SK-N-SH (cell line): ENCODE data around the gene FDXACB1. TPM values are rescaled to one million over a fixed set of nuclear protein-coding genes. Genes with fewer than 3 reads are reported as not detected.

Source experiments
- CTCF ChIA-PET: fragments of 300-600, 350-600 bp; formaldehyde crosslinking; extraction: SDS; loops from one replicate; lab custom pipeline; 2021; lab: Yijun Ruan, JAX
- POLR2A ChIA-PET: fragments of 350-600 bp; sonication (Branson Sonifier 250); formaldehyde crosslinking; extraction: SDS; loops from one replicate; lab custom pipeline; 2020; ENCODE audit warnings: antibody characterized with exemption, inconsistent platforms; lab: Yijun Ruan, JAX
- DNase-seq: peaks from one replicate; pipeline ENCODE4 v3.0.0; 2012
- H2AFZ ChIP-seq: fragments of 200-600 bp; sonication (generic); 2 replicates; pipeline ENCODE4 v1.8.1; 2016; ENCODE audit warnings: antibody characterized with exemption, mild to moderate bottlenecking, low read depth
- H3F3A ChIP-seq: fragments of 200-600 bp; sonication (generic); replicated peaks from 2 replicates; pipeline ENCODE3; 2016; ENCODE audit warnings: antibody characterized with exemption, mild to moderate bottlenecking; ENCODE audit not compliant: insufficient read depth
- H3K27ac ChIP-seq, 2 experiments: fragments of 200-500 bp in 1 of 2; fragments of 200-600 bp in 1 of 2; sonication (Bioruptor generic) in 1 of 2; sonication (generic), shearing (Covaris generic) in 1 of 2; 2 replicates each; pipeline versions ENCODE4 v1.5.1 to v1.6.1; 2014 to 2016; ENCODE audit warnings: low read depth in 2 of 2, inconsistent platforms in 1 of 2, low read length in 1 of 2, mild to moderate bottlenecking in 1 of 2, mixed read lengths in 1 of 2
- H3K27me3 ChIP-seq: fragments of 200-600 bp; sonication (generic), shearing (Covaris generic); 2 replicates; pipeline ENCODE4 v1.6.1; 2016; ENCODE audit warnings: mixed run types; ENCODE audit not compliant: insufficient read depth
- H3K36me3 ChIP-seq, 2 experiments: fragments of 200-500 bp in 1 of 2; fragments of 200-600 bp in 1 of 2; sonication (Bioruptor generic) in 1 of 2; sonication (generic) in 1 of 2; replicated peaks in 1 of 2; 2 replicates each; pipeline versions ENCODE3 to v1.5.1; 2014 to 2016; ENCODE audit warnings: low read length in 1 of 2, mild to moderate bottlenecking in 1 of 2; ENCODE audit not compliant: insufficient read depth in 2 of 2, control insufficient read depth in 1 of 2
- H3K4me1 ChIP-seq, 2 experiments: fragments of 200-500 bp in 1 of 2; fragments of 200-600 bp in 1 of 2; sonication (Bioruptor generic) in 1 of 2; sonication (generic), shearing (Covaris generic) in 1 of 2; 2 replicates each; pipeline versions ENCODE4 v1.5.1 to v1.6.1; 2014 to 2016; ENCODE audit warnings: low read depth in 1 of 2, low read length in 1 of 2, mixed run types in 1 of 2; ENCODE audit not compliant: insufficient read depth in 2 of 2, control insufficient read depth in 1 of 2
- H3K4me2 ChIP-seq: fragments of 200-600 bp; sonication (generic), shearing (Covaris generic); 2 replicates; pipeline ENCODE4 v1.6.1; 2017; ENCODE audit warnings: mixed run types
- H3K4me3 ChIP-seq, 2 experiments: fragments of 200-500 bp in 1 of 2; fragments of 200-600 bp in 1 of 2; sonication (Bioruptor generic) in 1 of 2; sonication (generic), shearing (Covaris generic) in 1 of 2; 2 replicates each; pipeline versions ENCODE4 v1.5.1 to v1.8.1; 2014 to 2016; ENCODE audit warnings: low read depth in 2 of 2, inconsistent platforms in 1 of 2, low read length in 1 of 2, mild to moderate bottlenecking in 1 of 2, mixed read lengths in 1 of 2, moderate library complexity in 1 of 2
- H3K79me2 ChIP-seq: fragments of 200-600 bp; sonication (generic); 2 replicates; pipeline ENCODE4 v1.8.1; 2017; ENCODE audit warnings: mild to moderate bottlenecking; ENCODE audit not compliant: insufficient read depth
- H3K9ac ChIP-seq: fragments of 200-600 bp; sonication (generic); 2 replicates; pipeline ENCODE4 v1.6.1; 2017; ENCODE audit warnings: mixed run types
- H3K9me2 ChIP-seq: fragments of 200-600 bp; sonication (generic); 2 replicates; pipeline ENCODE4 v1.6.1; 2017; ENCODE audit warnings: mixed run types
- H3K9me3 ChIP-seq: fragments of 200-600 bp; sonication (generic); 2 replicates; pipeline ENCODE4 v1.6.1; 2017; ENCODE audit warnings: mixed run types, mild to moderate bottlenecking, moderate library complexity
- H4K20me1 ChIP-seq: fragments of 200-600 bp; sonication (generic); 2 replicates; pipeline ENCODE4 v1.6.1; 2017; ENCODE audit warnings: mild to moderate bottlenecking, mixed run types; ENCODE audit not compliant: insufficient read depth
- CHD2 ChIP-seq: fragments of 150-350 bp; IDR thresholded peaks from 2 replicates; pipeline ENCODE4 v1.6.1; 2018; ENCODE audit warnings: low read length; ENCODE audit not compliant: partially characterized antibody
- ELF1 ChIP-seq: IDR thresholded peaks from 2 replicates; pipeline ENCODE4 v1.4.0; 2012
- EP300 ChIP-seq, 2 experiments: IDR thresholded peaks; 2 replicates each; pipeline versions ENCODE4 v1.4.0 to v1.6.1; 2012; ENCODE audit warnings: borderline replicate concordance in 1 of 2, low read depth in 1 of 2, low read length in 1 of 2
- EZH2phosphoT487 ChIP-seq: fragments of 200-600 bp; sonication (generic); IDR thresholded peaks from 2 replicates; pipeline ENCODE4 v1.6.1; 2017; ENCODE audit warnings: low read depth, mixed run types, mild to moderate bottlenecking, antibody characterized with exemption, moderate library complexity, borderline replicate concordance
- FOXM1 ChIP-seq: IDR thresholded peaks from 2 replicates; pipeline ENCODE4 v1.4.0; 2012; ENCODE audit warnings: low read depth, mild to moderate bottlenecking
- GATA2 ChIP-seq: sonication (generic); formaldehyde crosslinking; IDR thresholded peaks from 2 replicates; pipeline ENCODE4 v1.5.0; 2020; ENCODE audit warnings: mild to moderate bottlenecking, missing genetic modification reagents
- NRF1 ChIP-seq: IDR thresholded peaks from 2 replicates; pipeline ENCODE4 v1.6.1; 2012; ENCODE audit warnings: low read depth, mild to moderate bottlenecking, low read length
- RAD21 ChIP-seq: IDR thresholded peaks from 2 replicates; pipeline ENCODE4 v1.6.1; 2012; ENCODE audit warnings: mild to moderate bottlenecking, low read length
- TCF12 ChIP-seq: IDR thresholded peaks from 2 replicates; pipeline ENCODE4 v1.4.0; 2012
- TEAD4 ChIP-seq: IDR thresholded peaks from 2 replicates; pipeline ENCODE4 v1.4.0; 2012; ENCODE audit warnings: mild to moderate bottlenecking, borderline replicate concordance; ENCODE audit not compliant: insufficient read depth
- YY1 ChIP-seq: IDR thresholded peaks from 2 replicates; pipeline ENCODE4 v1.4.0; 2012; ENCODE audit warnings: low read depth, mild to moderate bottlenecking
- WGBS: methylation state at CpG from one replicate; pipeline ENCODE4 v1.1.6; 2017; ENCODE audit warnings: low lambda C conversion rate; 5-methylcytosine and 5-hydroxymethylcytosine counted together
- polyA plus RNA-seq, 3 experiments: library from polyadenylated mRNA; depleted of rRNA; stranded (reverse); fragments of >200 nt; gene quantifications; 2 replicates each; pipeline ENCODE4 v1.2.3, GENCODE V29; 2012
- TF ChIP-seq, protein P1 (sequence below): IDR thresholded peaks from 2 replicates; pipeline ENCODE4 v1.6.1; 2012; ENCODE audit warnings: mild to moderate bottlenecking, low read depth, low read length, moderate library complexity
- TF ChIP-seq, protein P2 (sequence below): IDR thresholded peaks from 2 replicates; pipeline ENCODE4; 2012
- TF ChIP-seq, protein P3 (sequence below): fragments of 150-350 bp; IDR thresholded peaks from 2 replicates; pipeline ENCODE4 v1.6.1; 2017; ENCODE audit warnings: antibody characterized with exemption, low read length, low read depth, borderline replicate concordance

Gene FDXACB1
- polyA plus RNA-seq, 1 of the 3 experiments (the other 2 are of a cell fraction), result 2.8 TPM

DNA sequence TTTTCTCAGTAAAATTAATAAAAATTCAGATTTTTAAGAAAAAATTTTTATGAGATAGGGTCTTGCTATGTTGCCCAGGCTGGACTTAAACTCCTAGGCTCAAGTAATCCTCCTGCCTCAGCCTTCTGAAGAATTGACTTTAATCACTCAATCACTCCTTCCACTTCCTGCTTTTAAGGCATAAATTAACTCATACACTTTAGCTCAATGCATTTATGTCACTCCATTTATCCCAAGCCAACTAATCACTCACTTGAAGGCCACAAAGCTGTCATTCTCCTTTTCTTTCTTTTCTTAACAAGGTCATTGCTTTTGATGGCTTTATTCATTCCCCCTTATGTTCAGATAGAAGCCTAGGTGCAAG is 8.5 kb downstream of the FDXACB1 start (continued):
- no peak for TF ChIP-seq TEAD4
- TF ChIP-seq, protein P1, sequence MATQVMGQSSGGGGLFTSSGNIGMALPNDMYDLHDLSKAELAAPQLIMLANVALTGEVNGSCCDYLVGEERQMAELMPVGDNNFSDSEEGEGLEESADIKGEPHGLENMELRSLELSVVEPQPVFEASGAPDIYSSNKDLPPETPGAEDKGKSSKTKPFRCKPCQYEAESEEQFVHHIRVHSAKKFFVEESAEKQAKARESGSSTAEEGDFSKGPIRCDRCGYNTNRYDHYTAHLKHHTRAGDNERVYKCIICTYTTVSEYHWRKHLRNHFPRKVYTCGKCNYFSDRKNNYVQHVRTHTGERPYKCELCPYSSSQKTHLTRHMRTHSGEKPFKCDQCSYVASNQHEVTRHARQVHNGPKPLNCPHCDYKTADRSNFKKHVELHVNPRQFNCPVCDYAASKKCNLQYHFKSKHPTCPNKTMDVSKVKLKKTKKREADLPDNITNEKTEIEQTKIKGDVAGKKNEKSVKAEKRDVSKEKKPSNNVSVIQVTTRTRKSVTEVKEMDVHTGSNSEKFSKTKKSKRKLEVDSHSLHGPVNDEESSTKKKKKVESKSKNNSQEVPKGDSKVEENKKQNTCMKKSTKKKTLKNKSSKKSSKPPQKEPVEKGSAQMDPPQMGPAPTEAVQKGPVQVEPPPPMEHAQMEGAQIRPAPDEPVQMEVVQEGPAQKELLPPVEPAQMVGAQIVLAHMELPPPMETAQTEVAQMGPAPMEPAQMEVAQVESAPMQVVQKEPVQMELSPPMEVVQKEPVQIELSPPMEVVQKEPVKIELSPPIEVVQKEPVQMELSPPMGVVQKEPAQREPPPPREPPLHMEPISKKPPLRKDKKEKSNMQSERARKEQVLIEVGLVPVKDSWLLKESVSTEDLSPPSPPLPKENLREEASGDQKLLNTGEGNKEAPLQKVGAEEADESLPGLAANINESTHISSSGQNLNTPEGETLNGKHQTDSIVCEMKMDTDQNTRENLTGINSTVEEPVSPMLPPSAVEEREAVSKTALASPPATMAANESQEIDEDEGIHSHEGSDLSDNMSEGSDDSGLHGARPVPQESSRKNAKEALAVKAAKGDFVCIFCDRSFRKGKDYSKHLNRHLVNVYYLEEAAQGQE, result no peak
- TF ChIP-seq RAD21, result no peak

DNA sequence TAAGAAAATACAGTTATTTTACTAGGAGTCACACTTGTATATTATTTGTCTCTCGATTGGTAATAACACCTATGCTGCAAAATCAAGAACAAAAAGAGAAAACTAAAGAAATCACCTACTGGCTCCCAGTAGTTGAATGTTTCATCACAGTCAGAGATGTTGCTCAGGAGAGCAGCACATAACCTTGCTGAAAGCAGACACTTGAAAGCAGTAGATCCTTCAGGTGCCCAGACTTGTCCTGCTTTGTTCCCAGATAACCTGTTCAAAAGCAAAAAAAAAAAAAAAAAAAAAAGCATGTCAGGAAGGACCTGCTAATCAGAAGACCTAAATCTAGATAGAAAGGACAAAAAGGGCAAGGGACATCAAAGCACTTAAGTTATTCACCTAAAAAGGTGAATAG is 8.9 kb downstream of the FDXACB1 start:
- peaks cover 28 to 29% of the 10 kb centered on the region in 2 experiments for H3K36me3 ChIP-seq
- H3K27me3 ChIP-seq, result no peaks in the 10 kb centered on the region
- WGBS, result 75% methylated on average over 1 of the region's 1 CpG
- POLR2A ChIA-PET, result interaction anchor here (1.2 to 1.7 kb wide), 3 partner anchors 10 to 57 kb away, joined by 3 to 9 read pairs (median 6); no protein-coding TSS in a partner anchor
- TF ChIP-seq NRF1 (no peak), EP300 (IDR thresholded peaks at IDR 0.05; ENCODE audit: borderline replicate concordance in 1 of 2, low read depth in 1 of 2, low read length in 1 of 2) (no peak)
- TF ChIP-seq, protein P2, sequence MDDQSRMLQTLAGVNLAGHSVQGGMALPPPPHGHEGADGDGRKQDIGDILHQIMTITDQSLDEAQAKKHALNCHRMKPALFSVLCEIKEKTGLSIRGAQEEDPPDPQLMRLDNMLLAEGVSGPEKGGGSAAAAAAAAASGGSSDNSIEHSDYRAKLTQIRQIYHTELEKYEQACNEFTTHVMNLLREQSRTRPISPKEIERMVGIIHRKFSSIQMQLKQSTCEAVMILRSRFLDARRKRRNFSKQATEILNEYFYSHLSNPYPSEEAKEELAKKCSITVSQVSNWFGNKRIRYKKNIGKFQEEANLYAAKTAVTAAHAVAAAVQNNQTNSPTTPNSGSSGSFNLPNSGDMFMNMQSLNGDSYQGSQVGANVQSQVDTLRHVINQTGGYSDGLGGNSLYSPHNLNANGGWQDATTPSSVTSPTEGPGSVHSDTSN, result no peak
- H3K4me3 ChIP-seq, result peak overlapping the region in 1 of 2 experiments; percentile 81; a peak in 1 of 4 replicates
- no peak overlapping the region for H2AFZ ChIP-seq
- CTCF ChIA-PET, result interaction anchor here (0.7 to 1.5 kb wide), 6 partner anchors 12 to 265 kb away, joined by 3 to 6 read pairs (median 3); no protein-coding TSS in a partner anchor
- H3K9me2 ChIP-seq, result no peaks in the 10 kb centered on the region
- DNase-seq, result no peak
- no peaks in the 10 kb centered on the region for H4K20me1 ChIP-seq
- peaks cover 3% of the 10 kb centered on the region for H3F3A ChIP-seq
- peaks cover 0 to 6% of the 10 kb centered on the region in 2 experiments; a peak in 3 of 4 replicates for H3K4me1 ChIP-seq
- peak overlapping the region; percentile 85; the same call in 1 of the 2 replicates for H3K4me2 ChIP-seq
- no peak overlapping the region for H3K9ac ChIP-seq
- H3K79me2 ChIP-seq, result peaks cover 18% of the 10 kb centered on the region
- 0 out of 4 replicates have a peak overlapping the region, but pooled peaks of 1 of the 2 experiments have one; percentile 81 for H3K27ac ChIP-seq
- no peaks in the 10 kb centered on the region for H3K9me3 ChIP-seq

DNA sequence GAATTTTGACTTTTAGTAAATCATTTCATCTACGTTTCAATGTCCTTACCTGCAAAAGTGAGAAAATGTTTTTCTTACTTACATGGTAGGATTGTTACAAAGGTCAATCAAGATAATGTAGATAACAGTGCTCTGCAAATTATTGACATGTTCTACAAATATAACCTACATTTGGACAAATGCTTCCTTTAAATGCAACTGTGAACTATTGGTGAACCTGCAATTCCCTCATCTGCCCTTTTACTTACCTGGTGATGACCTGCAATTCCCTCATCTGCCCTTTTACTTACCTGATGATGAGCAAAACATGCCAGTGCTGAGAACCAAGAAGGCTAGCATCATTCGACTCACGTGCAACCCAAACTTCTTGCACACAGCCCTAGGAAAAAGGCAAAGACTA is 18.7 kb downstream of the FDXACB1 start:
- Histone ChIP-seq H4K20me1 (no peaks in the 10 kb centered on the region), H3K27ac (no peak overlapping the region), H3K36me3 (peaks cover 44 to 50% of the 10 kb centered on the region in 2 experiments), H3K4me2 (no peak overlapping the region), H3K4me1 (no peaks in the 10 kb centered on the region), H3K9me2 (no peaks in the 10 kb centered on the region), H2AFZ (no peak overlapping the region), H3F3A (no peaks in the 10 kb centered on the region), H3K27me3 (no peaks in the 10 kb centered on the region), H3K79me2 (no peaks in the 10 kb centered on the region), H3K9me3 (no peaks in the 10 kb centered on the region), H3K9ac (no peak overlapping the region), H3K4me3 (no peak overlapping the region)
- ChIA-PET CTCF (interaction anchor here (0.6 kb wide), 1 partner anchor 130 kb away, joined by 3 read pairs; no protein-coding TSS in a partner anchor), POLR2A (no interaction called here)
- no peak for DNase-seq
- no peak for TF ChIP-seq GATA2 (CRISPR knock-in tag)
- no peak for TF ChIP-seq ELF1
- TF ChIP-seq, protein P3, sequence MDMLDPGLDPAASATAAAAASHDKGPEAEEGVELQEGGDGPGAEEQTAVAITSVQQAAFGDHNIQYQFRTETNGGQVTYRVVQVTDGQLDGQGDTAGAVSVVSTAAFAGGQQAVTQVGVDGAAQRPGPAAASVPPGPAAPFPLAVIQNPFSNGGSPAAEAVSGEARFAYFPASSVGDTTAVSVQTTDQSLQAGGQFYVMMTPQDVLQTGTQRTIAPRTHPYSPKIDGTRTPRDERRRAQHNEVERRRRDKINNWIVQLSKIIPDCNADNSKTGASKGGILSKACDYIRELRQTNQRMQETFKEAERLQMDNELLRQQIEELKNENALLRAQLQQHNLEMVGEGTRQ, result no peak
- TF ChIP-seq TEAD4, result no peak
- TF ChIP-seq EZH2phosphoT487, result no peak
- TF ChIP-seq TCF12, result no peak
- TF ChIP-seq EP300 (IDR thresholded peaks at IDR 0.05; ENCODE audit: borderline replicate concordance in 1 of 2, low read depth in 1 of 2, low read length in 1 of 2), result no peak
- no peak for TF ChIP-seq YY1
- no peak for TF ChIP-seq FOXM1
- no peak for TF ChIP-seq CHD2
- 94% methylated on average over 3 of the region's 3 CpGs for WGBS
